K562 (cell line): ENCODE results near the gene ROPN1L.

Experiments
- CTCF ChIP-seq, 3 experiments: IDR thresholded peaks in 2 of 3; conservative IDR thresholded peaks in 1 of 3; 2 replicates each; pipeline ENCODE4 v1.5.1; 2011 to 2012; ENCODE audit warnings: low read length in 3 of 3, mild to moderate bottlenecking in 3 of 3, control low read depth in 2 of 3, improper control_type of control experiment in 1 of 3, inconsistent platforms in 1 of 3, low read depth in 1 of 3, mixed read lengths in 1 of 3, moderate library complexity in 1 of 3; ENCODE audit not compliant: insufficient read depth in 2 of 3
- FOXK1 ChIP-seq: sonication (generic); formaldehyde crosslinking; IDR thresholded peaks from 2 replicates; pipeline ENCODE4 v1.8.0; 2022; ENCODE audit warnings: missing genetic modification reagents, mild to moderate bottlenecking, borderline replicate concordance
- HDGF ChIP-seq: fragments of 450-650 bp; IDR thresholded peaks from 2 replicates; pipeline ENCODE4 v1.6.1; 2016
- IRF2 ChIP-seq: sonication (generic); formaldehyde crosslinking; IDR thresholded peaks from 2 replicates; pipeline ENCODE4 v1.8.1; 2022; ENCODE audit warnings: mild to moderate bottlenecking, missing genetic modification reagents
- MYC ChIP-seq, 2 experiments: fragments of 250-450 bp in 1 of 2; sonication (Bioruptor Pico) in 1 of 2; IDR thresholded peaks; 2 replicates each; pipeline versions ENCODE4 v1.5.1 to v1.6.1; 2012 to 2021; ENCODE audit warnings: low read depth in 2 of 2, borderline replicate concordance in 1 of 2, improper control_type of control experiment in 1 of 2, low read length in 1 of 2, mild to moderate bottlenecking in 1 of 2, moderate library complexity in 1 of 2
- RCOR1 ChIP-seq, 2 experiments: IDR thresholded peaks; 2 replicates each; pipeline ENCODE4 v1.6.1; 2012; ENCODE audit warnings: low read depth in 2 of 2, low read length in 2 of 2, borderline replicate concordance in 1 of 2, improper control_type of control experiment in 1 of 2
- ZNF253 ChIP-seq: fragments of 250-450 bp; sonication (Bioruptor Pico); conservative IDR thresholded peaks from 2 replicates; pipeline ENCODE4 v1.6.1; 2021; ENCODE audit warnings: mild to moderate bottlenecking
- ZNF449 ChIP-seq: fragments of 250-450 bp; sonication (Bioruptor Pico); IDR thresholded peaks from 2 replicates; pipeline ENCODE4 v1.8.0; 2022; ENCODE audit warnings: moderate library complexity, mild to moderate bottlenecking, inconsistent platforms
- ZNF696 ChIP-seq: fragments of 250-450 bp; sonication (Bioruptor Pico); conservative IDR thresholded peaks from 2 replicates; pipeline ENCODE4 v1.4.0; 2020; ENCODE audit warnings: mild to moderate bottlenecking, moderate library complexity

GRCh38 chr5:10485897-10486296 lies 44.2 kb downstream of the ROPN1L start:
- TF ChIP-seq CTCF (IDR thresholded peaks at IDR 0.05 in 2 of 3, conservative IDR thresholded peaks at IDR 0.05 in 1 of 3; ENCODE audit: insufficient read depth in 2 of 3, low read depth in 1 of 3, low read length in 3 of 3), result no peak
- TF ChIP-seq RCOR1 (IDR thresholded peaks at IDR 0.05; ENCODE audit: borderline replicate concordance in 1 of 2, low read depth in 2 of 2, low read length in 2 of 2), result no peak
- TF ChIP-seq IRF2 (CRISPR knock-in tag), result no peak
- TF ChIP-seq HDGF, result no peak
- TF ChIP-seq ZNF253 (CRISPR knock-in tag), result no peak
- TF ChIP-seq MYC (IDR thresholded peaks at IDR 0.05; ENCODE audit: low read depth, low read length), result no peak
- no peak for TF ChIP-seq MYC (CRISPR knock-in tag; IDR thresholded peaks at IDR 0.05; ENCODE audit: borderline replicate concordance, low read depth)
- TF ChIP-seq ZNF696, result no peak
- no peak for TF ChIP-seq ZNF449 (CRISPR knock-in tag)
- TF ChIP-seq FOXK1 (CRISPR knock-in tag), result no peak
